ENCODE results near the gene SLC10A1.

Gene SLC10A1

GRCh38 chr14:69808919-69809808 lies 12.1 kb upstream of the SLC10A1 start:
- DNase-seq (ENCODE audit: low spot score): no peak

- no peak for DNase-seq (ENCODE audit: low spot score)
These were observed 10.2 kb upstream of the SLC10A1 start for GRCh38 chr14:69807192-69807591.

GRCh38 chr14:69804902-69805301 lies 7.9 kb upstream of the SLC10A1 start:
- DNase-seq (ENCODE audit: low spot score): no peak

- no peak for DNase-seq (ENCODE audit: low spot score)
These were observed 6.7 kb upstream of the SLC10A1 start for GRCh38 chr14:69803753-69804152.

- no peak for DNase-seq (ENCODE audit: low spot score)
These were observed 1.3 kb upstream of the SLC10A1 start for GRCh38 chr14:69798339-69798735.

- DNase-seq (ENCODE audit: low spot score): no peak
These were observed 715 bp upstream of the SLC10A1 start for GRCh38 chr14:69797573-69798338.

- no peak for DNase-seq (ENCODE audit: low spot score)
These were observed 1.4 kb downstream of the SLC10A1 start for GRCh38 chr14:69795691-69796090.

GRCh38 chr14:69794791-69795190 lies 2.2 kb downstream of the SLC10A1 start:
- no peak for DNase-seq (ENCODE audit: low spot score)

GRCh38 chr14:69792887-69793421 lies 4.1 kb downstream of the SLC10A1 start:
- no peak for DNase-seq (ENCODE audit: low spot score)

GRCh38 chr14:69789118-69789640 lies 7.9 kb downstream of the SLC10A1 start:
- no peak for DNase-seq (ENCODE audit: low spot score)

- DNase-seq (ENCODE audit: low spot score): no peak
These were observed 10.4 kb downstream of the SLC10A1 start for GRCh38 chr14:69786603-69787002.

- DNase-seq (ENCODE audit: low spot score): no peak
These were observed 12.1 kb downstream of the SLC10A1 start for GRCh38 chr14:69784942-69785341.

- no peak for DNase-seq (ENCODE audit: low spot score)
These were observed 16.1 kb downstream of the SLC10A1 start for GRCh38 chr14:69780952-69781351.

- DNase-seq (ENCODE audit: low spot score): no peak
These were observed 16.9 kb downstream of the SLC10A1 start for GRCh38 chr14:69780092-69780491.

GRCh38 chr14:69779088-69779487 lies 18.0 kb downstream of the SLC10A1 start:
- no peak for DNase-seq (ENCODE audit: low spot score)

GRCh38 chr14:69776875-69777453 lies 20.1 kb downstream of the SLC10A1 start:
- DNase-seq (ENCODE audit: low spot score): no peak

GRCh38 chr14:69775012-69775411 lies 22.0 kb downstream of the SLC10A1 start:
- no peak for DNase-seq (ENCODE audit: low spot score)

- DNase-seq (ENCODE audit: low spot score): peak; percentile 27
These were observed 23.3 kb downstream of the SLC10A1 start for GRCh38 chr14:69773571-69774276.

GRCh38 chr14:69772082-69773017 lies 24.7 kb downstream of the SLC10A1 start:
- DNase-seq (ENCODE audit: low spot score): no peak

GRCh38 chr14:69771136-69771535 lies 25.9 kb downstream of the SLC10A1 start:
- no peak for DNase-seq (ENCODE audit: low spot score)

- no peak for DNase-seq (ENCODE audit: low spot score)
These were observed 26.5 kb downstream of the SLC10A1 start for GRCh38 chr14:69770559-69770958.

All from NAMALWA (cell line).